GM12878 (cell line): ENCODE measurements around the gene IRF8. TPM values are rescaled to one million over a fixed set of nuclear protein-coding genes. Genes with fewer than 3 reads are reported as not detected.
A peak's percentile ranks its signal among the peaks of the same experiment; 100 is the strongest.

Experiments used
- ATAC-seq: fragments of 200-7000 bp; cut with Tn5 transposase; 3 replicates; pipeline ENCODE4 v1.9.1; 2020; ENCODE audit warnings: mild to moderate bottlenecking, moderate library complexity
- BruUV-seq: library from RNA; stranded (reverse); fragments of 400-500 nt; replicated peaks from 2 replicates; lab custom pipeline; 2021; lab: Mats Ljungman, UMichigan
- CTCF ChIA-PET: fragments of 300-600 bp; sonication (Branson Sonifier 250); formaldehyde crosslinking; extraction: SDS; loops from one replicate; lab custom pipeline; 2021; ENCODE audit warnings: inconsistent platforms; lab: Yijun Ruan, JAX
- POLR2A ChIA-PET: fragments of 350-600 bp; formaldehyde crosslinking; extraction: SDS; loops from one replicate; lab custom pipeline; 2021; ENCODE audit warnings: inconsistent platforms; lab: Charles Lee
- RAD21 ChIA-PET: fragments of 300-600 bp; sonication (Branson Sonifier 250); formaldehyde crosslinking; loops from one replicate; lab custom pipeline; 2023; ENCODE audit warnings: antibody characterized with exemption; ENCODE audit not compliant: unreplicated experiment; lab: Charles Lee
- SMC1A ChIA-PET: fragments of 300-600 bp; sonication (Branson Sonifier 250); formaldehyde crosslinking; loops from one replicate; lab custom pipeline; 2023; ENCODE audit not compliant: unreplicated experiment, uncharacterized antibody; lab: Charles Lee
- DNase-seq: peaks from one replicate; pipeline ENCODE4 v3.0.0-alpha.2; 2011; ENCODE audit warnings: low read depth, low spot score
- FAIRE-seq: peaks from 3 replicates; lab custom pipeline; 2011; peaks lifted over from hg19 to GRCh38; lab: Jason Lieb, UNC
- H2AFZ ChIP-seq: 2 replicates; pipeline ENCODE4 v1.6.0; 2011; ENCODE audit warnings: low read depth, low read length, control low read depth; ENCODE audit not compliant: control insufficient read depth
- H3K27ac ChIP-seq: 2 replicates; pipeline ENCODE4 v1.5.1; 2011; ENCODE audit warnings: control low read depth; ENCODE audit not compliant: control insufficient read depth, insufficient read depth
- H3K27me3 ChIP-seq, 2 experiments: replicated peaks in 1 of 2; 2 replicates each; pipeline versions ENCODE4 v1.6.0 to v1.6.1; 2011; ENCODE audit warnings: low read length in 1 of 2; ENCODE audit not compliant: control insufficient read depth in 2 of 2, insufficient read depth in 2 of 2
- H3K36me3 ChIP-seq, 2 experiments: 2 replicates each; pipeline ENCODE4 v1.5.1; 2011; ENCODE audit warnings: low read length in 1 of 2; ENCODE audit not compliant: control insufficient read depth in 2 of 2, insufficient read depth in 2 of 2
- H3K4me1 ChIP-seq: 2 replicates; pipeline ENCODE4 v1.6.1; 2011; ENCODE audit warnings: mild to moderate bottlenecking, low read length, moderate library complexity, mixed read lengths; ENCODE audit not compliant: control insufficient read depth, insufficient read depth
- H3K4me2 ChIP-seq: 2 replicates; pipeline ENCODE4 v1.6.0; 2011; ENCODE audit warnings: control low read depth; ENCODE audit not compliant: control insufficient read depth, insufficient read depth
- H3K4me3 ChIP-seq: fragments of 200-600 bp; sonication (generic); 2 replicates; pipeline ENCODE4 v1.5.1; 2016
- H3K79me2 ChIP-seq: 2 replicates; pipeline ENCODE4 v1.6.0; 2011; ENCODE audit warnings: low read length; ENCODE audit not compliant: control insufficient read depth, insufficient read depth
- H3K9ac ChIP-seq: 2 replicates; pipeline ENCODE4 v1.8.0; 2011; ENCODE audit warnings: low read length, control low read depth, mixed read lengths; ENCODE audit not compliant: control insufficient read depth, insufficient read depth
- H3K9me3 ChIP-seq: replicated peaks from 3 replicates; pipeline ENCODE4 v1.5.1; 2011; ENCODE audit warnings: mild to moderate bottlenecking, low read length; ENCODE audit not compliant: control insufficient read depth, insufficient read depth
- H4K20me1 ChIP-seq: 2 replicates; pipeline ENCODE4 v1.6.0; 2011; ENCODE audit not compliant: control insufficient read depth, insufficient read depth
- BCL11A ChIP-seq: IDR thresholded peaks from 2 replicates; pipeline ENCODE4 v1.6.1; 2011; ENCODE audit warnings: low read depth, low read length
- CBX5 ChIP-seq: sonication (generic); IDR thresholded peaks from 2 replicates; pipeline ENCODE4 v1.6.1; 2016; ENCODE audit warnings: low read depth, moderate library complexity, mild to moderate bottlenecking, inconsistent platforms
- EED ChIP-seq: sonication (generic); IDR thresholded peaks from 2 replicates; pipeline ENCODE4 v1.6.1; 2016; ENCODE audit warnings: antibody characterized with exemption, low read depth
- EGR1 ChIP-seq, 2 experiments: IDR thresholded peaks; 1 replicate in 1 of 2; 2 replicates in 1 of 2; pipeline ENCODE4 v1.6.1; 2011 to 2012; ENCODE audit warnings: low read depth in 2 of 2, low read length in 2 of 2, borderline replicate concordance in 1 of 2, mild to moderate bottlenecking in 1 of 2, moderate library complexity in 1 of 2
- GATAD2B ChIP-seq: fragments of 450-650 bp; conservative IDR thresholded peaks from 2 replicates; pipeline ENCODE4 v1.6.1; 2017; ENCODE audit warnings: low read depth, mild to moderate bottlenecking, moderate library complexity
- LARP7 ChIP-seq: fragments of 450-650 bp; IDR thresholded peaks from 2 replicates; pipeline ENCODE4 v1.6.1; 2017; ENCODE audit warnings: mild to moderate bottlenecking
- MXI1 ChIP-seq: fragments of 150-350 bp; IDR thresholded peaks from 2 replicates; pipeline ENCODE4 v1.6.1; 2011; ENCODE audit warnings: low read depth, mild to moderate bottlenecking, inconsistent platforms, low read length, improper control_type of control experiment
- MYB ChIP-seq: fragments of 150-350 bp; IDR thresholded peaks from 2 replicates; pipeline ENCODE4 v1.6.1; 2014; ENCODE audit warnings: mild to moderate bottlenecking, low read depth, low read length, borderline replicate concordance
- NFXL1 ChIP-seq: fragments of 450-650 bp; IDR thresholded peaks from 2 replicates; pipeline ENCODE4 v1.6.1; 2017; ENCODE audit warnings: antibody characterized with exemption, mild to moderate bottlenecking, borderline replicate concordance
- RB1 ChIP-seq: fragments of 450-650 bp; formaldehyde crosslinking; IDR thresholded peaks from 2 replicates; pipeline ENCODE4 v1.6.1; 2017; ENCODE audit warnings: mild to moderate bottlenecking, borderline replicate concordance
- RCOR1 ChIP-seq: conservative IDR thresholded peaks from 2 replicates; pipeline ENCODE4 v1.6.1; 2012; ENCODE audit warnings: low read depth, low read length, improper control_type of control experiment
- SPI1 ChIP-seq: IDR thresholded peaks from 2 replicates; pipeline ENCODE4 v1.6.1; 2011; ENCODE audit warnings: low read depth, mild to moderate bottlenecking, low read length, moderate library complexity, borderline replicate concordance; ENCODE audit not compliant: insufficient read depth
- WGBS: methylation state at CpG from one replicate; pipeline ENCODE4 v1.1.6; 2016; ENCODE audit warnings: low lambda C conversion rate; ENCODE audit not compliant: insufficient replicate concordance, insufficient coverage; ENCODE audit errors: missing lambda C conversion rate; 5-methylcytosine and 5-hydroxymethylcytosine counted together
- in situ Hi-C: fragments of 300-500 bp; cut with MboI; formaldehyde crosslinking; loops from 9 replicates; pipeline ENCODE4 v1.14.3; 2018; ENCODE audit warnings: mixed read lengths
- intact Hi-C: fragments of 100-400 bp; cut with micrococcal nuclease; formaldehyde crosslinking; loops from one replicate; pipeline ENCODE4 v1.14.2; 2022; ENCODE audit not compliant: unreplicated experiment
- polyA plus RNA-seq, 11 experiments: library from polyadenylated mRNA; depleted of rRNA in 4 of 11; unstranded in 6 of 11; stranded (reverse) in 5 of 11; fragments of >200 nt; fragmentation: Nextera tagmentation in 4 of 11; fragmentation: Illumina TruSeq in 1 of 11; extraction: Ambion mirVana in 4 of 11; extraction: Trizol in 1 of 11; gene quantifications; 1 replicate in 1 of 11; 2 replicates in 10 of 11; pipeline versions ENCODE4 v1.2.1 to v1.2.3, GENCODE V29; 2011 to 2016; ENCODE audit warnings: inconsistent platforms in 2 of 11, missing spikeins in 2 of 11, low read depth in 1 of 11
- total RNA-seq, 4 experiments: library from RNA; depleted of rRNA in 3 of 4; stranded (reverse); fragments of >200 nt in 3 of 4; fragmentation: Illumina TruSeq in 1 of 4; extraction: Trizol in 1 of 4; gene quantifications; 2 replicates each; pipeline versions ENCODE4 v1.2.1 to v1.2.3, GENCODE V29; 2013 to 2021

Gene IRF8
- total and polyA plus RNA-seq, 10 of the 15 experiments (the other 5 are each of a cell fraction or from before 2014, with no cell fraction given): 17.1 to 237 (median 172) TPM

DNA sequence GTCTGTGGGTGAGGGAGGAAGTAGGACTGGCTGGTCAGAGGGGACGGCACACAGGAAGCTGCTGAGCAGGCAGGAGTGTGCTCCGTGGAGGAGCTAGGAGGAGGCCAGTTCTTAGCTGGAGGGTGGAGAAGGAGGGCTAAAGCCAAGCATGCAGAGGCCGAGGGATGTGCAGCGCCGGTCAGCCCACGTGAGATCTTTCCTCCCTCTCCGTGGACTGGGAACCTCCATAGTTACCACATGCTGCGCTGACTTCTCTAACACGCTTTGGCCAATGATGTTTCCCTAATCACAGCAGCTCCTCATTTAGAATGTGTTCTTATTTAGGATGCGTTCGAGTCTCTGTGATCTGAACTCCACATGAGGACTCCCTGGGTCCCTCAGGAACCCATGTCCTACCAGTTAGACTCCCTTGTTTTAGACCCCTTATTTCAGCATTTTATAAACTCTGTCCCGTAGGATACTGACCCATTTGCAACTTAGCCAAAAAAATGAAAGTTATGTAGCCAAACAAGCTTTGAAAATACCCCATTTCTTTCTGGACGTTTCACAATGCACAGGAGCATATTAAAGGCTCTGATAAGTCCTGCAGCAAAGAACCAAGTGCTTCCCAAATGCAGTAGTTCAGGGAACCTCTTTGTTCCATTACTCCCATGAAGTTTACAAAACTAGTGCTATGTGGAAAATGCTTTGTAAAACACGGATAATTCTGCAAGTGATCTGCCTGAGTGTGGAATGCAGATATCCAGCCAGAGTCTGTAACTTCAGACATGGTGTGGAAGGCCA, 51.4 kb downstream of the IRF8 start:
- H3K27ac ChIP-seq: no peak overlapping the region
- peaks cover 56% of the 10 kb centered on the region for H3K4me1 ChIP-seq
- CTCF ChIA-PET: interaction anchor here (1.0 to 1.7 kb wide), 6 partner anchors 11 to 129 kb away, joined by 3 to 10 read pairs (median 4); partner anchors contain the start of gene IRF8
- TF ChIP-seq SPI1 (0 out of 2 replicates have a peak, but pooled peaks have one; percentile 14), BCL11A (no peak)
- TF ChIP-seq, all 136 proteins: peak for 1
- no TSS peak for BruUV-seq
- Histone ChIP-seq H3K9ac (no peak overlapping the region), H3K79me2 (peaks cover 9% of the 10 kb centered on the region), H3K36me3 (no peaks in the 10 kb centered on the region), H3K4me3 (no peak overlapping the region), H4K20me1 (no peaks in the 10 kb centered on the region), H3K9me3 (no peaks in the 10 kb centered on the region), H2AFZ (no peak overlapping the region), H3K4me2 (no peak overlapping the region), H3K27me3 (no peaks in the 10 kb centered on the region)
- POLR2A ChIA-PET: interaction anchor here (0.9 to 2.3 kb wide), 3 partner anchors 12 to 48 kb away, joined by 3 to 8 read pairs (median 4); no protein-coding TSS in a partner anchor
- whole genome bisulfite sequencing: 60% methylated on average over 14 of the region's 14 CpGs
- FAIRE-seq (no peak), ATAC-seq (no peak), DNase-seq (no peak)
- SMC1A ChIA-PET: interaction anchor here (0.6 to 3.3 kb wide), 13 partner anchors 10 to 129 kb away, joined by 3 to 17 read pairs (median 4); partner anchors contain the start of gene IRF8
- intact Hi-C loops (no loop called here), in situ Hi-C loops (no loop called here)
- RAD21 ChIA-PET: interaction anchor here (0.8 to 1.7 kb wide), 9 partner anchors 14 to 130 kb away, joined by 3 to 10 read pairs (median 4); no protein-coding TSS in a partner anchor

DNA sequence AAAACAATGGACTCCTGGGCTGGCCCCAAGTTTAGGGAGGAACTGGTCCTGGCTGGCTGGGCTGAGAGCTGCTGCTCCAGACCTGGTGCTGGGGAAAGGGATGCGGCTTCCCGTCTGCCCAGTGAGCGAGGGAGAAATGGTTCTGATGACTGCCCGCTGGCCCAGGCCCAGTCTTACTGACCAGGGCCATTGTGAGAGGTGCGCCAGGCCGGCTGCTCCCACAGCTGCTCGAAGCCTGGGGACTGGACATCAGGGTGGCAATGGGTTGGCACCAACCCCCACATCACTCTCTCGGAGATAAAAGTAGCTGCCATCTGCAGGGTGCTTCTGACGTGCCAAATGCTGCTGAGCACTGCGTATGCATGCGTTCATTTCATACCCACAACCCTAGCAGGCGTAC, 53.2 kb downstream of the IRF8 start:
- Histone ChIP-seq H4K20me1 (no peaks in the 10 kb centered on the region), H3K4me1 (peaks cover 55% of the 10 kb centered on the region), H3K9ac (no peak overlapping the region), H3K9me3 (no peaks in the 10 kb centered on the region), H3K4me2 (no peak overlapping the region), H2AFZ (no peak overlapping the region), H3K4me3 (no peak overlapping the region), H3K79me2 (peaks cover 3% of the 10 kb centered on the region; the same call in 1 of the 2 replicates), H3K27me3 (no peaks in the 10 kb centered on the region), H3K36me3 (no peaks in the 10 kb centered on the region), H3K27ac (no peak overlapping the region)
- in situ Hi-C loops: no loop called here
- POLR2A ChIA-PET: interaction anchor here (0.5 to 2.3 kb wide), 3 partner anchors 8 to 19 kb away, joined by 3 to 8 read pairs (median 5); no protein-coding TSS in a partner anchor
- no peak for FAIRE-seq
- no peak for ATAC-seq
- CTCF ChIA-PET: interaction anchor here (1.0 to 1.2 kb wide), 2 partner anchors 34 to 36 kb away, joined by 3 to 5 read pairs; no protein-coding TSS in a partner anchor
- RAD21 ChIA-PET: interaction anchor here (0.9 to 1.1 kb wide), 2 partner anchors 64 to 132 kb away, joined by 3 read pairs; no protein-coding TSS in a partner anchor
- SMC1A ChIA-PET: interaction anchor here (3.3 kb wide), 1 partner anchor 49 kb away, joined by 17 read pairs; no protein-coding TSS in a partner anchor
- DNase-seq: no peak
- WGBS: 93% methylated on average over 12 of the region's 12 CpGs
- intact Hi-C loops: no loop called here
- no TSS peak for BruUV-seq
- TF ChIP-seq MXI1 (no peak), RB1 (no peak), LARP7 (no peak), EGR1 (IDR thresholded peaks at IDR 0.05; ENCODE audit: borderline replicate concordance in 1 of 2, low read depth in 2 of 2, low read length in 2 of 2) (no peak), NFXL1 (no peak), MYB (no peak), CBX5 (no peak), GATAD2B (no peak), EED (no peak), RCOR1 (no peak)
